Keratinocyte (primary cell): ENCODE data around the gene CDH12. TPM values are rescaled to one million over a fixed set of nuclear protein-coding genes. Genes with fewer than 3 reads are reported as not detected.

Source experiments
- DNase-seq: peaks from one replicate; pipeline ENCODE4 v3.0.0-alpha.2; 2011; ENCODE audit warnings: low read depth, missing footprints, low spot score
- FAIRE-seq: peaks from 2 replicates; lab custom pipeline; 2011; peaks lifted over from hg19 to GRCh38; lab: Jason Lieb, UNC
- H2AFZ ChIP-seq: 2 replicates; pipeline ENCODE4 v1.6.0; 2012; ENCODE audit warnings: low read length, control low read depth, inconsistent platforms; ENCODE audit not compliant: control insufficient read depth
- H3K27ac ChIP-seq: 2 replicates; pipeline ENCODE4 v1.5.1; 2011; ENCODE audit warnings: low read length; ENCODE audit not compliant: control insufficient read depth, insufficient read depth
- H3K27me3 ChIP-seq: 3 replicates; pipeline ENCODE4 v1.6.0; 2011; ENCODE audit warnings: low read length; ENCODE audit not compliant: control insufficient read depth, insufficient read depth; ENCODE audit errors: extremely low read depth
- H3K36me3 ChIP-seq, 2 experiments: 2 replicates in 1 of 2; 3 replicates in 1 of 2; pipeline ENCODE4 v1.5.1; 2011; ENCODE audit warnings: low read length in 2 of 2, mild to moderate bottlenecking in 1 of 2; ENCODE audit not compliant: control insufficient read depth in 2 of 2, insufficient read depth in 2 of 2; ENCODE audit errors: extremely low read depth in 1 of 2
- H3K4me1 ChIP-seq: 3 replicates; pipeline ENCODE4 v1.5.1; 2011; ENCODE audit warnings: low read length; ENCODE audit not compliant: control insufficient read depth, insufficient read depth; ENCODE audit errors: extremely low read depth
- H3K4me2 ChIP-seq: 3 replicates; pipeline ENCODE4 v1.6.0; 2011; ENCODE audit warnings: low read depth, low read length; ENCODE audit not compliant: control insufficient read depth, insufficient read depth; ENCODE audit errors: extremely low read depth
- H3K4me3 ChIP-seq, 3 experiments: fragments of 200-600 bp in 1 of 3; sonication (generic) in 1 of 3; 2 replicates in 2 of 3; 3 replicates in 1 of 3; pipeline ENCODE4 v1.5.1; 2011 to 2016; ENCODE audit warnings: low read length in 3 of 3, mild to moderate bottlenecking in 3 of 3, control low read depth in 2 of 3, inconsistent platforms in 1 of 3, low read depth in 1 of 3, mixed read lengths in 1 of 3, mixed run types in 1 of 3, moderate library complexity in 1 of 3; ENCODE audit not compliant: control insufficient read depth in 2 of 3, insufficient read depth in 2 of 3; ENCODE audit errors: extremely low read depth in 1 of 3
- H3K79me2 ChIP-seq: 2 replicates; pipeline ENCODE4 v1.6.0; 2012; ENCODE audit warnings: low read length; ENCODE audit not compliant: control insufficient read depth, insufficient read depth
- H3K9ac ChIP-seq: 3 replicates; pipeline ENCODE4 v1.6.0; 2011; ENCODE audit warnings: low read length; ENCODE audit not compliant: control insufficient read depth, insufficient read depth; ENCODE audit errors: extremely low read depth
- H3K9me1 ChIP-seq: 3 replicates; pipeline ENCODE4 v1.6.0; 2011; ENCODE audit warnings: low read length; ENCODE audit not compliant: control insufficient read depth, insufficient read depth; ENCODE audit errors: extremely low read depth
- H3K9me3 ChIP-seq: 2 replicates; pipeline ENCODE4 v1.5.1; 2012; ENCODE audit warnings: low read depth, low read length; ENCODE audit not compliant: control insufficient read depth
- H4K20me1 ChIP-seq: 3 replicates; pipeline ENCODE4 v1.6.0; 2011; ENCODE audit warnings: low read length; ENCODE audit not compliant: control insufficient read depth, insufficient read depth; ENCODE audit errors: extremely low read depth
- CTCF ChIP-seq, 3 experiments: IDR thresholded peaks in 1 of 3; conservative IDR thresholded peaks in 1 of 3; optimal IDR thresholded peaks in 1 of 3; 2 replicates in 2 of 3; 3 replicates in 1 of 3; pipeline versions ENCODE3 to v1.5.1; 2011; ENCODE audit warnings: low read length in 3 of 3, mild to moderate bottlenecking in 3 of 3, moderate library complexity in 2 of 3, control low read depth in 1 of 3, inconsistent platforms in 1 of 3; ENCODE audit not compliant: insufficient read depth in 2 of 3; ENCODE audit errors: extremely low read depth in 1 of 3
- EZH2 ChIP-seq: IDR thresholded peaks from one replicate; pipeline ENCODE4 v1.6.1; 2012; ENCODE audit warnings: inconsistent platforms, mild to moderate bottlenecking, low read length, moderate library complexity
- dilution Hi-C: fragments of 300-500 bp; cut with MboI; formaldehyde crosslinking; loops from one replicate; pipeline ENCODE4 v1.7.0; 2020; ENCODE audit warnings: low sequenced_read_pairs; ENCODE audit not compliant: extremely low pct_ligation_motif_present
- polyA plus RNA-seq, 5 experiments: library from polyadenylated mRNA; depleted of rRNA in 3 of 5; stranded (reverse) in 3 of 5; stranded (forward) in 1 of 5; unstranded in 1 of 5; fragments of >200 nt; gene quantifications; 1 replicate in 1 of 5; 2 replicates in 3 of 5; 3 replicates in 1 of 5; pipeline versions ENCODE4 v1.2.1 to v1.2.3, GENCODE V29; 2011 to 2012; ENCODE audit warnings: missing spikeins in 2 of 5, low read depth in 1 of 5, low replicate concordance in 1 of 5

CDH12 gene
- polyA plus RNA-seq, 1 donor (not counting 4 experiments of a cell fraction or from before 2014, with no cell fraction given) = not detected

GRCh38 chr5:22780756-22781155 lies 72.4 kb downstream of the CDH12 start:
- Histone ChIP-seq H3K9me3 (no peaks in the 10 kb centered on the region), H3K27ac (no peak overlapping the region), H3K4me2 (no peak overlapping the region), H3K27me3 (no peaks in the 10 kb centered on the region), H3K36me3 (no peaks in the 10 kb centered on the region), H3K79me2 (no peaks in the 10 kb centered on the region), H3K9me1 (no peaks in the 10 kb centered on the region), H4K20me1 (no peaks in the 10 kb centered on the region), H2AFZ (no peak overlapping the region), H3K9ac (no peak overlapping the region), H3K4me3 (no peak overlapping the region), H3K4me1 (no peaks in the 10 kb centered on the region)
- FAIRE-seq = no peak
- dilution Hi-C loops = no loop called here
- TF ChIP-seq EZH2 (no peak), CTCF (optimal IDR thresholded peaks at IDR 0.05 in 1 of 3, IDR thresholded peaks at IDR 0.05 in 1 of 3, conservative IDR thresholded peaks at IDR 0.05 in 1 of 3; ENCODE audit: extremely low read depth in 1 of 3, insufficient read depth in 2 of 3, low read length in 3 of 3) (no peak)
- DNase-seq = no peak

GRCh38 chr5:22779499-22779898 lies 73.6 kb downstream of the CDH12 start:
- Histone ChIP-seq H3K27me3 (no peaks in the 10 kb centered on the region), H3K4me3 (no peak overlapping the region), H3K79me2 (no peaks in the 10 kb centered on the region), H2AFZ (no peak overlapping the region), H3K36me3 (no peaks in the 10 kb centered on the region), H3K4me2 (no peak overlapping the region), H3K9ac (no peak overlapping the region), H4K20me1 (no peaks in the 10 kb centered on the region), H3K4me1 (no peaks in the 10 kb centered on the region), H3K9me1 (no peaks in the 10 kb centered on the region), H3K27ac (no peak overlapping the region), H3K9me3 (no peaks in the 10 kb centered on the region)
- TF ChIP-seq EZH2 = no peak
- no peak for TF ChIP-seq CTCF (optimal IDR thresholded peaks at IDR 0.05 in 1 of 3, IDR thresholded peaks at IDR 0.05 in 1 of 3, conservative IDR thresholded peaks at IDR 0.05 in 1 of 3; ENCODE audit: extremely low read depth in 1 of 3, insufficient read depth in 2 of 3, low read length in 3 of 3)
- DNase-seq (no peak), FAIRE-seq (no peak)
- dilution Hi-C loops = no loop called here
